Measurements from ENCODE around the gene HDLBP.

The HDLBP gene

DNA sequence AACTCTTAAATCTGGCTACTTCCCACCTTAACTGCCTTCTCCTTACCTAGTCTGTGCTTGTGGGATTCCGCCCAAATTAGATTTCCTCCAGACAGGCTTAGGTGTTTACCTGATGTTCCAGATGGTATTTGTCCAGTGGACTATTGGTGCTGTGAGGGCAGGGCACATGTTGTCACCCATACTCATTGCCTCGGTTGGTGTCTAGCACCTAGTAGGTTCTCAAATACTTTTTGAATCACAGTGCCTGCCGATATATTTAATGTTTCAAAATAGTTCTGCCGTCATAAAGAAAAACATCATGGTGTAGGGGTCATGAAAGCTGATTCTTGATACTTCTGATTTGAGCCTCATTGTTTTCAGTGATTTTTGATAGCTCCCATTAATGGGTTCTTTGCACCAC, 1.4 kb upstream of the HDLBP start:
- peaks cover 0 to 11% of the 10 kb centered on the region in 2 experiments for H3K4me1 ChIP-seq (ENCODE audit: control insufficient read depth in 1 of 2, insufficient read depth in 2 of 2, low read length in 2 of 2)
- no peak overlapping the region for H2BK12ac ChIP-seq (ENCODE audit: low read length)
- H3K4ac ChIP-seq (ENCODE audit: low read depth, low read length) = peak overlapping the region; percentile 100
- no peak overlapping the region for H2BK120ac ChIP-seq (ENCODE audit: insufficient read depth, low read length, poor library complexity)
- no peaks in the 10 kb centered on the region for H3K27me3 ChIP-seq (ENCODE audit: insufficient read depth, low read length)
- no peak for DNase-seq
- peaks cover 37% of the 10 kb centered on the region for H3K79me2 ChIP-seq (ENCODE audit: control insufficient read depth, insufficient read depth, low read length, poor library complexity)
- H3K18ac ChIP-seq (ENCODE audit: low read length) = no peak overlapping the region
- peaks cover 16% of the 10 kb centered on the region for H3K79me1 ChIP-seq (ENCODE audit: low read length)
- peak overlapping the region; percentile 99 for H3K4me3 ChIP-seq (ENCODE audit: low read depth, low read length)
- H4K12ac ChIP-seq (ENCODE audit: low read depth, low read length) = no peak overlapping the region
- no peak overlapping the region for H3K27ac ChIP-seq (ENCODE audit: low read depth, low read length)
- H3K9ac ChIP-seq (ENCODE audit: low read length) = peak overlapping the region; percentile 79
- no peak overlapping the region for H2AFZ ChIP-seq (ENCODE audit: insufficient read depth, low read length, poor library complexity)
- no peak overlapping the region for H4K8ac ChIP-seq (ENCODE audit: low read depth, low read length)
- H3K36me3 ChIP-seq (ENCODE audit: control insufficient read depth in 1 of 2, insufficient read depth in 2 of 2, low read length in 2 of 2) = peaks cover 2% of the 10 kb centered on the region in 2 experiments
- no CpG with 5 or more reads among the region's 4 CpGs for WGBS (ENCODE audit: extremely low coverage, insufficient coverage, insufficient read length)
- no peaks in the 10 kb centered on the region for H3K9me3 ChIP-seq (ENCODE audit: insufficient read depth, low read depth, low read length)
- H3K14ac ChIP-seq (ENCODE audit: low read length) = peak overlapping the region; percentile 100
- peak overlapping the region; percentile 99 for H2AK5ac ChIP-seq (ENCODE audit: low read length)
- peak overlapping the region; percentile 81 for H3K4me2 ChIP-seq (ENCODE audit: low read length)
- H2BK5ac ChIP-seq (ENCODE audit: low read depth, low read length, poor library complexity) = peak overlapping the region; percentile 95
- peak overlapping the region; percentile 97 for H4K91ac ChIP-seq (ENCODE audit: low read depth, low read length)
- peak overlapping the region; percentile 62 for H3K23ac ChIP-seq (ENCODE audit: low read length)

DNA sequence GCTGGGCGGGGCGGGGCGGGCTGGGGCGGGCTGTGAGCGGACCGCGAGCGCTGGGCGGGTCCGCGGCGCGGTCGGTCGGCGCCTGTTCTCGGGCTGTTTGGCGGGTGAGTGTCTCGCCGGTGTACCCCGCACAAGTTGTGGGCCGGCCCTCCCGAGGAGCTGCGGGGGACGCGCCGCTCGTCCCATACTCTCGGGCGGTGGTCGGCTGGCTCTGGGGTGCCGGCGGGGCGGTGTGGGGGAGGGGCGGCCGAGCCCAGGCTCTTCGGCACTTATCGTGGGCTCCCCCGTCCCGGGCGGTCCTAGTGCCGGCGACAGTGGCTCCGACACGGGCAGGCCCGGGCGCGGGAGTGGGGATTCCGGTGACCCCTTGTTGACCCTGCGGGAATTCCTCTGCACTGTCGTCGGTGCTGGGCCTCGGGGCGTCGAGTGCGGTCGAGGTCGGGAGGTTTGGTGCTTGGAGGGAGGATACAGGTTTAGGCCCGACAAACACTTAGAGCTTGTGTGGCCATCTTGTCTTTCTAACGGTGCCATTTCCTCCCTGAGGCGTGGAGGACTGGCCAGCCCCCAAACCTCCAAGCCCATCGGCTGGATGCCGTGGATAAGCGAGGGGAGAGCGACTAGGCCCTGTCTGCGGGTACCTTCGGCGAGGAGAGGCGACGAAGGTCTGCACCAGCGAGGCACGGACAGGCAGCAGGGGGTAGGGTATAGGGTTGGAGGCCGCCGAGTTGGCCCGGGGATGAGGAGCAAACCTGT, 583 bp upstream of the HDLBP start, which contains the start of gene SEPTIN2:
Gene SEPTIN2, plus strand, starts transcription at position 47 of the 753 bp plus-strand sequence. CDS start 8,308 bp downstream, outside the sequence.
- H3K14ac ChIP-seq (ENCODE audit: low read length) = peak within 1 kb of the TSS; percentile 100
- peak within 1 kb of the TSS; percentile 95 for H3K27ac ChIP-seq (ENCODE audit: low read depth, low read length)
- peak within 1 kb of the TSS; percentile 98 for H4K12ac ChIP-seq (ENCODE audit: low read depth, low read length)
- H4K91ac ChIP-seq (ENCODE audit: low read depth, low read length) = peak within 1 kb of the TSS; percentile 99
- DNase-seq = peak; percentile 39 to 51
- peak within 1 kb of the TSS; percentile 77 for H2BK12ac ChIP-seq (ENCODE audit: low read length)
- peak within 1 kb of the TSS; percentile 62 for H3K23ac ChIP-seq (ENCODE audit: low read length)
- peaks cover 38% of the 10 kb centered on the region for H3K79me2 ChIP-seq (ENCODE audit: control insufficient read depth, insufficient read depth, low read length, poor library complexity)
- peak within 1 kb of the TSS; percentile 100 for H3K4ac ChIP-seq (ENCODE audit: low read depth, low read length)
- peak within 1 kb of the TSS; percentile 99 for H3K4me3 ChIP-seq (ENCODE audit: low read depth, low read length)
- peaks cover 2% of the 10 kb centered on the region in 2 experiments for H3K36me3 ChIP-seq (ENCODE audit: control insufficient read depth in 1 of 2, insufficient read depth in 2 of 2, low read length in 2 of 2)
- H3K27me3 ChIP-seq (ENCODE audit: insufficient read depth, low read length) = no peaks in the 10 kb centered on the region
- H2BK120ac ChIP-seq (ENCODE audit: insufficient read depth, low read length, poor library complexity) = peak within 1 kb of the TSS; percentile 96
- peak within 1 kb of the TSS; percentile 99 for H3K9ac ChIP-seq (ENCODE audit: low read length)
- peak within 1 kb of the TSS; percentile 92 for H3K4me2 ChIP-seq (ENCODE audit: low read length)
- H3K9me3 ChIP-seq (ENCODE audit: insufficient read depth, low read depth, low read length) = no peaks in the 10 kb centered on the region
- peak within 1 kb of the TSS; percentile 97 for H3K18ac ChIP-seq (ENCODE audit: low read length)
- peaks cover 0 to 11% of the 10 kb centered on the region in 2 experiments for H3K4me1 ChIP-seq (ENCODE audit: control insufficient read depth in 1 of 2, insufficient read depth in 2 of 2, low read length in 2 of 2)
- H4K8ac ChIP-seq (ENCODE audit: low read depth, low read length) = peak within 1 kb of the TSS; percentile 97
- WGBS (ENCODE audit: extremely low coverage, insufficient coverage, insufficient read length) = no CpG with 5 or more reads among the region's 75 CpGs
- H2AFZ ChIP-seq (ENCODE audit: insufficient read depth, low read length, poor library complexity) = peak within 1 kb of the TSS; percentile 80
- peaks cover 16% of the 10 kb centered on the region for H3K79me1 ChIP-seq (ENCODE audit: low read length)
- peak within 1 kb of the TSS; percentile 96 for H2BK5ac ChIP-seq (ENCODE audit: low read depth, low read length, poor library complexity)
- peak within 1 kb of the TSS; percentile 99 for H2AK5ac ChIP-seq (ENCODE audit: low read length)

DNA sequence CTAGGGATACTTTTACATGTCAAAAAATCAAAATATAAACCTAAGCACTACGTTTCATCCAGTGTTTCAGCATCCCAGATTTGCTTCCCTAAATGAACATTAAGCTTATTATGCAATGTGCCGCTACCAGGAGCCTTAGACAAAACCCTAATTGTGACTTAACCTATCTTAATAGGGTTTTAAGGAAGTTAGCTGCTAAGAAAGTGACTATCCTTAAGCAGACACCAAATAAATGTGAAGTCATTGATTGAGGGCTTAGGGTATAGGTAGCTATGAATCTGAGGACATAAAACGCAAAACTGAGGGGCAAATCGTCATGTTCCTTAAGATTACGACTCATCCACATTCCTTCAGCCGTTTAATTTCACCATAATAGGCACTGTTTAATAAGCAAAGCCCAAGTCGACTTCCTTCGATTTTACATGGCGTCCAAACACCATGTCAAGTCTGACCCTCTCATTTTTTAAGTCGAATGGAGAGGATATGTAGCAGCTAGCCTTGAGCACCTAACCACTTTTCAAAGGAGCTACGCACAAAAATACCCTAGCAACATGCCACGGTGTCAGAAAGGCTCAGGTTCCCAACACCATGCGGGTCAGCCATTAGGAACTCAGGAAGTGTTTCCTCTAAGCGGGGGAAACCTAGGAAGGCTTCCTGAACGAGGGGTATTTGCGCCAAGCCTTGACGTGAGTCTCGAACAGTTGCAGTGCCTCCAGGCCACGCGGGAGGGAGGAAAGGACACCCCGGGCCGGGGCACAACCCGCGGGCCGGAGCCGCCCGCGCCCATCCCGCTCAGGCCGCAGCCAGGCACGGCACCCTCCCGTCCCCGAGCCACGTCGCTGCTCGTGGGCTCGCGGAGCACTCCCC, 1.0 kb downstream of the HDLBP start:
- Histone ChIP-seq H4K12ac (ENCODE audit: low read depth, low read length) (peak overlapping the region; percentile 96), H3K79me1 (ENCODE audit: low read length) (peaks cover 16% of the 10 kb centered on the region)
- WGBS (ENCODE audit: extremely low coverage, insufficient coverage, insufficient read length) = no CpG with 5 or more reads among the region's 38 CpGs

DNA sequence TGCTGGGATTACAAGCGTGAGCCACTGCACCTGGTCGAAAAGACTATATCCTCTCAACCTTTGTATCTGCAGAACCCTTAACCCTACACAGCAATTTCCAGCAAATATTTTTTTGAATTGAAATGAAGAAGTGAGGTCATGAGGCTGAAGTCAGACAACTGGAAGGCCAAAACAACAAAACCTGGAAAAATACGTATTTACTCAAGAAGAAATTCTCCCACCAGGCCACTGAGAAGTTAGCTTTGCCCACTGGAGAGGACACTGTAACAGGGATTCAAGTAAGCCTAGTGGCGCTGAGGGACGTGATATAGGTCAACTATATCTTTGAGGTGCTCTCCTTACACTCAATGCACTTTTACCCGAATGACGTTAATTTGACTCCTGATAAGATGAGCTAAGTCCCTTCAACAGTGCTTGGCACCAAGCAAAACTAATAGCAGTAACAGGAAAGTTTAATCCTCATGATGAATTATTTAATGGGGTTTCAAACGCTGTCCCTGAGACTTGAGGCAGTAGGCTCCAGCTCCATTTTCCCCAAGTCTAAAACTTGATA, 1.9 kb downstream of the HDLBP start:
- Histone ChIP-seq H4K91ac (ENCODE audit: low read depth, low read length) (no peak overlapping the region), H3K4ac (ENCODE audit: low read depth, low read length) (peak overlapping the region; percentile 97), H3K4me2 (ENCODE audit: low read length) (peak overlapping the region; percentile 15), H3K36me3 (ENCODE audit: control insufficient read depth in 1 of 2, insufficient read depth in 2 of 2, low read length in 2 of 2) (no peaks in the 10 kb centered on the region), H4K8ac (ENCODE audit: low read depth, low read length) (peak overlapping the region; percentile 19), H2BK5ac (ENCODE audit: low read depth, low read length, poor library complexity) (no peak overlapping the region), H3K4me1 (ENCODE audit: control insufficient read depth in 1 of 2, insufficient read depth in 2 of 2, low read length in 2 of 2) (peaks cover 7 to 15% of the 10 kb centered on the region in 2 experiments), H2AFZ (ENCODE audit: insufficient read depth, low read length, poor library complexity) (no peak overlapping the region), H3K4me3 (ENCODE audit: low read depth, low read length) (no peak overlapping the region), H4K12ac (ENCODE audit: low read depth, low read length) (no peak overlapping the region), H2AK5ac (ENCODE audit: low read length) (no peak overlapping the region), H2BK12ac (ENCODE audit: low read length) (no peak overlapping the region), H3K18ac (ENCODE audit: low read length) (no peak overlapping the region), H2BK120ac (ENCODE audit: insufficient read depth, low read length, poor library complexity) (no peak overlapping the region), H3K23ac (ENCODE audit: low read length) (peak overlapping the region; percentile 58), H3K9ac (ENCODE audit: low read length) (no peak overlapping the region), H3K79me1 (ENCODE audit: low read length) (peaks cover 16% of the 10 kb centered on the region), H3K9me3 (ENCODE audit: insufficient read depth, low read depth, low read length) (no peaks in the 10 kb centered on the region), H3K27me3 (ENCODE audit: insufficient read depth, low read length) (no peaks in the 10 kb centered on the region), H3K79me2 (ENCODE audit: control insufficient read depth, insufficient read depth, low read length, poor library complexity) (peaks cover 47% of the 10 kb centered on the region), H3K14ac (ENCODE audit: low read length) (no peak overlapping the region), H3K27ac (ENCODE audit: low read depth, low read length) (no peak overlapping the region)
- peak in 1 of 2 donors; percentile 19 for DNase-seq
- WGBS (ENCODE audit: extremely low coverage, insufficient coverage, insufficient read length) = no CpG with 5 or more reads among the region's 8 CpGs

More for the DNA sequence above, 1.0 kb downstream of the HDLBP start:
- H3K79me2 ChIP-seq (ENCODE audit: control insufficient read depth, insufficient read depth, low read length, poor library complexity) = peaks cover 42% of the 10 kb centered on the region
- H3K14ac ChIP-seq (ENCODE audit: low read length) = peak overlapping the region; percentile 97
- peak overlapping the region; percentile 92 for H3K18ac ChIP-seq (ENCODE audit: low read length)
- peak overlapping the region; percentile 97 for H3K4me3 ChIP-seq (ENCODE audit: low read depth, low read length)
- peak overlapping the region; percentile 96 for H2BK5ac ChIP-seq (ENCODE audit: low read depth, low read length, poor library complexity)
- peak overlapping the region; percentile 96 for H2BK120ac ChIP-seq (ENCODE audit: insufficient read depth, low read length, poor library complexity)
- no peak overlapping the region for H2BK12ac ChIP-seq (ENCODE audit: low read length)
- H3K4me2 ChIP-seq (ENCODE audit: low read length) = peak overlapping the region; percentile 92
- H3K9me3 ChIP-seq (ENCODE audit: insufficient read depth, low read depth, low read length) = no peaks in the 10 kb centered on the region
- peak overlapping the region; percentile 97 for H3K4ac ChIP-seq (ENCODE audit: low read depth, low read length)
- peak overlapping the region; percentile 94 for H2AK5ac ChIP-seq (ENCODE audit: low read length)
- no peaks in the 10 kb centered on the region for H3K27me3 ChIP-seq (ENCODE audit: insufficient read depth, low read length)
- peak; percentile 81 to 92 for DNase-seq
- H3K36me3 ChIP-seq (ENCODE audit: control insufficient read depth in 1 of 2, insufficient read depth in 2 of 2, low read length in 2 of 2) = no peaks in the 10 kb centered on the region
- peak overlapping the region; percentile 20 for H3K23ac ChIP-seq (ENCODE audit: low read length)
- peak overlapping the region; percentile 95 for H3K27ac ChIP-seq (ENCODE audit: low read depth, low read length)
- H4K91ac ChIP-seq (ENCODE audit: low read depth, low read length) = peak overlapping the region; percentile 99
- peak overlapping the region; percentile 99 for H3K9ac ChIP-seq (ENCODE audit: low read length)
- peak overlapping the region; percentile 97 for H4K8ac ChIP-seq (ENCODE audit: low read depth, low read length)
- H2AFZ ChIP-seq (ENCODE audit: insufficient read depth, low read length, poor library complexity) = peak overlapping the region; percentile 59
- H3K4me1 ChIP-seq (ENCODE audit: control insufficient read depth in 1 of 2, insufficient read depth in 2 of 2, low read length in 2 of 2) = peaks cover 2 to 13% of the 10 kb centered on the region in 2 experiments
